Ishikawa (cell line): ENCODE results near the gene CDH18.

ENCODE experiments used
- CREB1 ChIP-seq: IDR thresholded peaks from 2 replicates; pipeline ENCODE4 v1.6.1; 2012; ENCODE audit warnings: low read depth
- EGR1 ChIP-seq: IDR thresholded peaks from 2 replicates; pipeline ENCODE4 v1.6.1; 2012
- EP300 ChIP-seq: IDR thresholded peaks from 2 replicates; pipeline ENCODE4 v1.6.1; 2012; ENCODE audit warnings: borderline replicate concordance
- MAX ChIP-seq: IDR thresholded peaks from 2 replicates; pipeline ENCODE4 v1.6.1; 2012
- NFIC ChIP-seq: IDR thresholded peaks from 2 replicates; pipeline ENCODE4 v1.6.1; 2012
- RAD21 ChIP-seq: IDR thresholded peaks from 2 replicates; pipeline ENCODE4 v1.6.1; 2012; ENCODE audit warnings: low read depth
- REST ChIP-seq: IDR thresholded peaks from 2 replicates; pipeline ENCODE4 v1.6.1; 2012; ENCODE audit warnings: low read depth, mild to moderate bottlenecking
- TEAD4 ChIP-seq: IDR thresholded peaks from 2 replicates; pipeline ENCODE4 v1.6.1; 2012
- ZBTB7A ChIP-seq: IDR thresholded peaks from 2 replicates; pipeline ENCODE4 v1.6.1; 2012; ENCODE audit warnings: low read depth

GRCh38 chr5:19616701-19617215 is 371.2 kb downstream of the CDH18 start:
- TF ChIP-seq CREB1 (no peak), EP300 (no peak), REST (no peak), ZBTB7A (no peak), NFIC (no peak), TEAD4 (no peak), EGR1 (no peak), MAX (no peak), RAD21 (no peak)
